EL (cell line): ENCODE measurements around the gene PLPP3.

Experiments
- DNase-seq: peaks from one replicate; pipeline ENCODE4 v3.0.0-alpha.2; 2016

Gene PLPP3

GRCh38 chr1:56575865-56576264 lies 3.5 kb downstream of the PLPP3 start:
- DNase-seq = no peak

GRCh38 chr1:56574794-56575193 lies 4.6 kb downstream of the PLPP3 start:
- no peak for DNase-seq

- no peak for DNase-seq
Measured at GRCh38 chr1:56573311-56573710, 6.1 kb downstream of the PLPP3 start.

GRCh38 chr1:56572334-56573050 lies 6.9 kb downstream of the PLPP3 start:
- no peak for DNase-seq

- no peak for DNase-seq
Measured at GRCh38 chr1:56571448-56571847, 7.9 kb downstream of the PLPP3 start.

- no peak for DNase-seq
Measured at GRCh38 chr1:56570924-56571372, 8.4 kb downstream of the PLPP3 start.

GRCh38 chr1:56569661-56570060 lies 9.7 kb downstream of the PLPP3 start:
- peak; percentile 11 for DNase-seq

GRCh38 chr1:56566994-56567393 lies 12.4 kb downstream of the PLPP3 start:
- DNase-seq = no peak

GRCh38 chr1:56566061-56566744 lies 13.2 kb downstream of the PLPP3 start:
- DNase-seq = no peak

- no peak for DNase-seq
Measured at GRCh38 chr1:56564615-56565014, 14.7 kb downstream of the PLPP3 start.

- DNase-seq = no peak
Measured at GRCh38 chr1:56563568-56563967, 15.8 kb downstream of the PLPP3 start.

- no peak for DNase-seq
Measured at GRCh38 chr1:56562891-56563452, 16.4 kb downstream of the PLPP3 start.

- DNase-seq = no peak
Measured at GRCh38 chr1:56561227-56562019, 17.9 kb downstream of the PLPP3 start.

- no peak for DNase-seq
Measured at GRCh38 chr1:56557746-56558145, 21.6 kb downstream of the PLPP3 start.

GRCh38 chr1:56555448-56555847 lies 23.9 kb downstream of the PLPP3 start:
- no peak for DNase-seq

- no peak for DNase-seq
Measured at GRCh38 chr1:56553046-56553445, 26.3 kb downstream of the PLPP3 start.

- DNase-seq = no peak
Measured at GRCh38 chr1:56552349-56552748, 27.0 kb downstream of the PLPP3 start.

GRCh38 chr1:56551691-56552090 lies 27.7 kb downstream of the PLPP3 start:
- no peak for DNase-seq

- no peak for DNase-seq
Measured at GRCh38 chr1:56550859-56551188, 28.5 kb downstream of the PLPP3 start.

GRCh38 chr1:56550138-56550858 lies 29.1 kb downstream of the PLPP3 start:
- no peak for DNase-seq

GRCh38 chr1:56548571-56548970 lies 30.8 kb downstream of the PLPP3 start:
- DNase-seq = peak; percentile 16

GRCh38 chr1:56547977-56548376 lies 31.4 kb downstream of the PLPP3 start:
- no peak for DNase-seq

- DNase-seq = no peak
Measured at GRCh38 chr1:56547473-56547872, 31.9 kb downstream of the PLPP3 start.
